Neural cell (in vitro differentiated cells): ENCODE measurements around the gene KRTAP10-5.
"Not testable (repeated sequence)": the region's sequence is repeated elsewhere in the genome, so short reads cannot be mapped to it uniquely, and the experiment has no call there.

ENCODE experiments used
- CTCF ChIP-seq: fragments of 450-650 bp; IDR thresholded peaks from 2 replicates; pipeline ENCODE4 v1.5.1; 2014; ENCODE audit warnings: antibody characterized with exemption, mild to moderate bottlenecking, moderate library complexity; ENCODE audit not compliant: poor library complexity, severe bottlenecking
- MXI1 ChIP-seq: fragments of 450-650 bp; conservative IDR thresholded peaks from 2 replicates; pipeline ENCODE4 v1.6.1; 2014; ENCODE audit warnings: antibody characterized with exemption, mild to moderate bottlenecking; ENCODE audit not compliant: poor library complexity, severe bottlenecking
- POLR2AphosphoS5 ChIP-seq: IDR thresholded peaks from 2 replicates; pipeline ENCODE4 v1.6.1; 2012
- RAD21 ChIP-seq: fragments of 450-650 bp; conservative IDR thresholded peaks from 2 replicates; pipeline ENCODE4 v1.6.1; 2014; ENCODE audit warnings: antibody characterized with exemption, mild to moderate bottlenecking, moderate library complexity
- REST ChIP-seq: IDR thresholded peaks from 2 replicates; pipeline ENCODE4 v1.6.1; 2012; ENCODE audit warnings: borderline replicate concordance
- TAF1 ChIP-seq: IDR thresholded peaks from 2 replicates; pipeline ENCODE4 v1.6.1; 2012; ENCODE audit warnings: low read depth

GRCh38 chr21:44580231-44580821 lies at the start of gene KRTAP10-5:
- TF ChIP-seq REST, CTCF, MXI1, RAD21, POLR2AphosphoS5, TAF1: not testable (repeated sequence)
